Sigmoid colon (tissue), 7 donors: Measurements from ENCODE around the gene GPC6. TPM values are rescaled to one million over a fixed set of nuclear protein-coding genes. Genes with fewer than 3 reads are reported as not detected.

Experiments used
- DNase-seq: peaks from one replicate; pipeline ENCODE4 v3.0.0-alpha.2; 2019
- H3K27ac ChIP-seq, 4 donors: fragments of 200-600 bp; sonication (generic); one replicate each; pipeline ENCODE4 v1.5.1; 2016 to 2019; ENCODE audit warnings: mild to moderate bottlenecking in 1 of 4
- H3K27me3 ChIP-seq, 3 donors: fragments of 200-600 bp; sonication (generic); one replicate each; pipeline ENCODE4 v1.5.1; 2019; ENCODE audit warnings: mild to moderate bottlenecking in 1 of 3
- H3K36me3 ChIP-seq, 4 donors: fragments of 200-600 bp; sonication (generic); one replicate each; pipeline ENCODE4 v1.5.1; 2016 to 2019
- H3K4me1 ChIP-seq, 4 donors: fragments of 200-600 bp; sonication (generic); one replicate each; pipeline ENCODE4 v1.5.1; 2017 to 2019
- H3K4me3 ChIP-seq, 4 donors: fragments of 200-600 bp; sonication (generic); one replicate each; pipeline ENCODE4 v1.5.1; 2017 to 2019; ENCODE audit warnings: mild to moderate bottlenecking in 2 of 4, moderate library complexity in 1 of 4
- H3K9me3 ChIP-seq, 4 donors: fragments of 200-600 bp in 3 of 4; sonication (generic) in 3 of 4; one replicate each; pipeline versions ENCODE4 v1.5.1 to v1.6.1; 2013 to 2019
- EP300 ChIP-seq, 4 donors: sonication (generic); formaldehyde crosslinking; IDR thresholded peaks; one replicate each; pipeline ENCODE4 v1.6.1; 2017; ENCODE audit warnings: antibody characterized with exemption in 4 of 4
- POLR2A ChIP-seq, 2 donors: fragments of 450-650 bp; IDR thresholded peaks; one replicate each; pipeline ENCODE4 v1.6.1; 2016; ENCODE audit warnings: antibody characterized with exemption in 2 of 2, mild to moderate bottlenecking in 2 of 2, moderate library complexity in 2 of 2
- POLR2AphosphoS5 ChIP-seq, 4 donors: sonication (generic); formaldehyde crosslinking; IDR thresholded peaks; one replicate each; pipeline ENCODE4 v1.6.1; 2017; ENCODE audit warnings: antibody characterized with exemption in 4 of 4
- WGBS, 2 donors: extraction: QIAGEN DNeasy Blood & Tissue Kit; methylation state at CpG; one replicate each; pipeline ENCODE4 v1.1.7; 2013; 5-methylcytosine and 5-hydroxymethylcytosine counted together
- intact Hi-C: fragments of 100-400 bp; cut with DNase I; formaldehyde crosslinking; loops from one replicate; pipeline ENCODE4 v1.15.1; 2023
- polyA plus RNA-seq, 3 donors: library from polyadenylated mRNA; stranded (reverse); fragments of 200-250 nt; gene quantifications; one replicate each; pipeline ENCODE4 v1.2.3, GENCODE V29; 2013
- total RNA-seq, 4 donors: library from RNA; depleted of rRNA; stranded (reverse); fragments of >200 nt; gene quantifications; one replicate each; pipeline ENCODE4 v1.1.0, GENCODE V29; 2016
- TF ChIP-seq, protein P1 (sequence below), 4 experiments: fragments of 450-650 bp in 3 of 4; fragments of 200-600 bp in 1 of 4; IDR thresholded peaks; one replicate each; pipeline ENCODE4 v1.5.1; 2016 to 2019; ENCODE audit warnings: antibody characterized with exemption in 4 of 4, mild to moderate bottlenecking in 3 of 4, moderate library complexity in 2 of 4
- donor health status: healthy with polysubstance abuse.
- donor health status: Bipolar disorder and iron deficiency.
- donor health status: healthy.

GPC6 gene
- total and polyA plus RNA-seq, 7 donors = 0.23 to 27.5 (median 14.4) TPM

GRCh38 chr13:93539914-93540313, 313.3 kb downstream of the GPC6 start:
- TF ChIP-seq EP300 (IDR thresholded peaks at IDR 0.05) = no peak
- no peak for TF ChIP-seq POLR2AphosphoS5 (IDR thresholded peaks at IDR 0.05)
- TF ChIP-seq, protein P1, sequence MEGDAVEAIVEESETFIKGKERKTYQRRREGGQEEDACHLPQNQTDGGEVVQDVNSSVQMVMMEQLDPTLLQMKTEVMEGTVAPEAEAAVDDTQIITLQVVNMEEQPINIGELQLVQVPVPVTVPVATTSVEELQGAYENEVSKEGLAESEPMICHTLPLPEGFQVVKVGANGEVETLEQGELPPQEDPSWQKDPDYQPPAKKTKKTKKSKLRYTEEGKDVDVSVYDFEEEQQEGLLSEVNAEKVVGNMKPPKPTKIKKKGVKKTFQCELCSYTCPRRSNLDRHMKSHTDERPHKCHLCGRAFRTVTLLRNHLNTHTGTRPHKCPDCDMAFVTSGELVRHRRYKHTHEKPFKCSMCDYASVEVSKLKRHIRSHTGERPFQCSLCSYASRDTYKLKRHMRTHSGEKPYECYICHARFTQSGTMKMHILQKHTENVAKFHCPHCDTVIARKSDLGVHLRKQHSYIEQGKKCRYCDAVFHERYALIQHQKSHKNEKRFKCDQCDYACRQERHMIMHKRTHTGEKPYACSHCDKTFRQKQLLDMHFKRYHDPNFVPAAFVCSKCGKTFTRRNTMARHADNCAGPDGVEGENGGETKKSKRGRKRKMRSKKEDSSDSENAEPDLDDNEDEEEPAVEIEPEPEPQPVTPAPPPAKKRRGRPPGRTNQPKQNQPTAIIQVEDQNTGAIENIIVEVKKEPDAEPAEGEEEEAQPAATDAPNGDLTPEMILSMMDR (IDR thresholded peaks at IDR 0.05) = no peak
- TF ChIP-seq POLR2A (IDR thresholded peaks at IDR 0.05) = no peak
- H3K36me3 ChIP-seq = no peaks in the 10 kb centered on the region
- DNase-seq = no peak
- H3K27ac ChIP-seq = no peak overlapping the region
- H3K27me3 ChIP-seq = no peaks in the 10 kb centered on the region
- intact Hi-C loops = no loop called here
- 74 to 80% methylated on average over 6 of the region's 6 CpGs for WGBS, 2 donors
- no peak overlapping the region for H3K4me3 ChIP-seq
- H3K9me3 ChIP-seq = no peaks in the 10 kb centered on the region
- H3K4me1 ChIP-seq = no peaks in the 10 kb centered on the region

- H3K27ac ChIP-seq = no peak overlapping the region
- no peaks in the 10 kb centered on the region for H3K36me3 ChIP-seq
- no peaks in the 10 kb centered on the region for H3K4me1 ChIP-seq
- DNase-seq = no peak
- H3K27me3 ChIP-seq = no peaks in the 10 kb centered on the region
- H3K9me3 ChIP-seq = no peaks in the 10 kb centered on the region
- intact Hi-C loops = no loop called here
- TF ChIP-seq, protein P1 (IDR thresholded peaks at IDR 0.05) = no peak
- no peak for TF ChIP-seq POLR2AphosphoS5 (IDR thresholded peaks at IDR 0.05)
- TF ChIP-seq POLR2A (IDR thresholded peaks at IDR 0.05) = no peak
- TF ChIP-seq EP300 (IDR thresholded peaks at IDR 0.05) = no peak
- no peak overlapping the region for H3K4me3 ChIP-seq
These were observed 321.3 kb downstream of the GPC6 start for GRCh38 chr13:93547886-93548285.

- Histone ChIP-seq H3K36me3 (no peaks in the 10 kb centered on the region), H3K4me3 (no peak overlapping the region), H3K27me3 (no peaks in the 10 kb centered on the region), H3K4me1 (no peaks in the 10 kb centered on the region), H3K9me3 (no peaks in the 10 kb centered on the region), H3K27ac (no peak overlapping the region)
- no peak for DNase-seq
- 83 to 89% methylated on average over 4 of the region's 4 CpGs for WGBS, 2 donors
- TF ChIP-seq POLR2AphosphoS5 (IDR thresholded peaks at IDR 0.05) (no peak), POLR2A (IDR thresholded peaks at IDR 0.05) (no peak)
- TF ChIP-seq, protein P1 (IDR thresholded peaks at IDR 0.05) = no peak
- intact Hi-C loops = no loop called here
These were observed 322.9 kb downstream of the GPC6 start for GRCh38 chr13:93549326-93550005.

GRCh38 chr13:93550236-93550635, 323.6 kb downstream of the GPC6 start:
- Histone ChIP-seq H3K27ac (no peak overlapping the region), H3K4me1 (no peaks in the 10 kb centered on the region), H3K9me3 (no peaks in the 10 kb centered on the region), H3K36me3 (no peaks in the 10 kb centered on the region), H3K4me3 (no peak overlapping the region), H3K27me3 (no peaks in the 10 kb centered on the region)
- DNase-seq = no peak
- TF ChIP-seq EP300 (IDR thresholded peaks at IDR 0.05) (no peak), POLR2A (IDR thresholded peaks at IDR 0.05) (no peak), POLR2AphosphoS5 (IDR thresholded peaks at IDR 0.05) (no peak)
- TF ChIP-seq, protein P1 (IDR thresholded peaks at IDR 0.05) = no peak
- intact Hi-C loops = no loop called here

GRCh38 chr13:93552596-93552995, 326.0 kb downstream of the GPC6 start:
- TF ChIP-seq, protein P1 (IDR thresholded peaks at IDR 0.05) = no peak
- TF ChIP-seq EP300 (IDR thresholded peaks at IDR 0.05) = no peak
- TF ChIP-seq POLR2AphosphoS5 (IDR thresholded peaks at IDR 0.05) = no peak
- no peak for TF ChIP-seq POLR2A (IDR thresholded peaks at IDR 0.05)
- no peaks in the 10 kb centered on the region for H3K4me1 ChIP-seq
- no peak overlapping the region for H3K4me3 ChIP-seq
- H3K27me3 ChIP-seq = no peaks in the 10 kb centered on the region
- H3K36me3 ChIP-seq = no peaks in the 10 kb centered on the region
- no peaks in the 10 kb centered on the region for H3K9me3 ChIP-seq
- H3K27ac ChIP-seq = no peak overlapping the region
- intact Hi-C loops = no loop called here
- no peak for DNase-seq
